Esophagus muscularis mucosa (tissue), 4 donors: ENCODE results near the gene GSTM3.

Experiments used
- CTCF ChIP-seq, 3 experiments: fragments of 200-600 bp in 2 of 3; fragments of 450-650 bp in 1 of 3; sonication (generic) in 2 of 3; IDR thresholded peaks; one replicate each; pipeline ENCODE4 v1.5.1; 2017 to 2019; ENCODE audit warnings: antibody characterized with exemption in 3 of 3, mild to moderate bottlenecking in 2 of 3, moderate library complexity in 1 of 3
- EP300 ChIP-seq: sonication (generic); formaldehyde crosslinking; IDR thresholded peaks from one replicate; pipeline ENCODE4 v1.6.1; 2017; ENCODE audit warnings: antibody characterized with exemption
- POLR2A ChIP-seq: fragments of 450-650 bp; IDR thresholded peaks from one replicate; pipeline ENCODE4 v1.6.1; 2017; ENCODE audit warnings: antibody characterized with exemption, moderate library complexity, mild to moderate bottlenecking, low read depth

DNA sequence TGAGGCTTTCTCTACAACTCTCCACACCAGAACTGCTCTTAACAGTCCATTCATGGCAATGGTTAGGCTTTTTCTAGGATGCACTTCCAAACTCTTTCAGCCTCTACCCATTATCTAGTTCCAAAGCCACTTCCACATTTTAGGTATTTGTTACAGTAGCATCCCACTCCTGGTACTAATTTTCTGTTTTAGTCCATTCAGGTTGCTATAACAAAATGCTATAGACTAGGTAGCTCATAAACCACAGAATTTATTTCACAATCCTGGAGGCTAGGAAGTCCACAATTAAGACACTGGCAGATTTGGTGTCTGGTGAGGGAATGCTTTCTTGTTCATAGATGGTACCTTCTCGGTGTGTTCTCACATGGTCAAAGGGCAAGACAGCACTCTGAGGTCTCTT lies 40.1 kb upstream of the GSTM3 start:
- no peak for TF ChIP-seq EP300
- no peak for TF ChIP-seq CTCF (IDR thresholded peaks at IDR 0.05)
- TF ChIP-seq POLR2A, result no peak
